OCI-LY7 (cell line): Measurements from ENCODE around the gene THSD7B.

Source experiments
- CTCF ChIP-seq: fragments of 200-600 bp; sonication (generic); conservative IDR thresholded peaks from 2 replicates; pipeline ENCODE4 v1.5.1; 2014; ENCODE audit warnings: mild to moderate bottlenecking, antibody characterized with exemption, low read length, moderate library complexity, mixed read lengths
- EZH2phosphoT487 ChIP-seq: fragments of 200-600 bp; sonication (generic); IDR thresholded peaks from 2 replicates; pipeline ENCODE4 v1.6.1; 2018; ENCODE audit warnings: low read depth, borderline replicate concordance, mild to moderate bottlenecking, mixed run types, antibody characterized with exemption, low read length, moderate library complexity, mixed read lengths

GRCh38 chr2:137183206-137183898, 418.0 kb downstream of the THSD7B start:
- no peak for TF ChIP-seq CTCF
- TF ChIP-seq EZH2phosphoT487, result no peak
